Lower leg skin (tissue), 3 donors: ENCODE measurements around the gene ZNF862.

Experiments used
- POLR2A ChIP-seq, 2 donors: fragments of 450-650 bp; IDR thresholded peaks; one replicate each; pipeline ENCODE4 v1.6.1; 2016 to 2017; ENCODE audit warnings: antibody characterized with exemption in 2 of 2, mild to moderate bottlenecking in 1 of 2, moderate library complexity in 1 of 2
- TF ChIP-seq, protein P1 (sequence below), 3 donors: fragments of 450-650 bp; IDR thresholded peaks; one replicate each; pipeline ENCODE4 v1.5.1; 2016; ENCODE audit warnings: antibody characterized with exemption in 3 of 3, mild to moderate bottlenecking in 3 of 3, moderate library complexity in 2 of 3

GRCh38 chr7:149808311-149808710 lies 29.9 kb upstream of the ZNF862 start:
- TF ChIP-seq, protein P1, sequence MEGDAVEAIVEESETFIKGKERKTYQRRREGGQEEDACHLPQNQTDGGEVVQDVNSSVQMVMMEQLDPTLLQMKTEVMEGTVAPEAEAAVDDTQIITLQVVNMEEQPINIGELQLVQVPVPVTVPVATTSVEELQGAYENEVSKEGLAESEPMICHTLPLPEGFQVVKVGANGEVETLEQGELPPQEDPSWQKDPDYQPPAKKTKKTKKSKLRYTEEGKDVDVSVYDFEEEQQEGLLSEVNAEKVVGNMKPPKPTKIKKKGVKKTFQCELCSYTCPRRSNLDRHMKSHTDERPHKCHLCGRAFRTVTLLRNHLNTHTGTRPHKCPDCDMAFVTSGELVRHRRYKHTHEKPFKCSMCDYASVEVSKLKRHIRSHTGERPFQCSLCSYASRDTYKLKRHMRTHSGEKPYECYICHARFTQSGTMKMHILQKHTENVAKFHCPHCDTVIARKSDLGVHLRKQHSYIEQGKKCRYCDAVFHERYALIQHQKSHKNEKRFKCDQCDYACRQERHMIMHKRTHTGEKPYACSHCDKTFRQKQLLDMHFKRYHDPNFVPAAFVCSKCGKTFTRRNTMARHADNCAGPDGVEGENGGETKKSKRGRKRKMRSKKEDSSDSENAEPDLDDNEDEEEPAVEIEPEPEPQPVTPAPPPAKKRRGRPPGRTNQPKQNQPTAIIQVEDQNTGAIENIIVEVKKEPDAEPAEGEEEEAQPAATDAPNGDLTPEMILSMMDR (IDR thresholded peaks at IDR 0.05) = no peak
- TF ChIP-seq POLR2A (IDR thresholded peaks at IDR 0.05) = no peak
